Astrocyte of the hippocampus (primary cell): ENCODE data around the gene PTTG1.

Source experiments
- DNase-seq: peaks from one replicate; pipeline ENCODE4 v3.0.0; 2011; ENCODE audit warnings: low read depth, low spot score

Gene PTTG1

GRCh38 chr5:160471761-160472160 lies 50.1 kb downstream of the PTTG1 start:
- no peak for DNase-seq

- DNase-seq: no peak
Measured at GRCh38 chr5:160472482-160472881, 50.8 kb downstream of the PTTG1 start.

GRCh38 chr5:160473681-160474080 lies 52.0 kb downstream of the PTTG1 start:
- DNase-seq: no peak

GRCh38 chr5:160474084-160474483 lies 52.4 kb downstream of the PTTG1 start:
- no peak for DNase-seq

GRCh38 chr5:160475864-160476438 lies 54.3 kb downstream of the PTTG1 start:
- no peak for DNase-seq

GRCh38 chr5:160477266-160477970 lies 55.8 kb downstream of the PTTG1 start:
- DNase-seq: no peak

- DNase-seq: no peak
Measured at GRCh38 chr5:160478163-160478562, 56.5 kb downstream of the PTTG1 start.
